Inflammatory macrophage treated with lipopolysaccharide for 1 hour (primary cell): Measurements from ENCODE around the gene RRAS2.
"Not testable (repeated sequence)": the region's sequence is repeated elsewhere in the genome, so short reads cannot be mapped to it uniquely, and the experiment has no call there.

Experiments
- DNase-seq, 2 donors: peaks; one replicate each; pipeline ENCODE4 v3.0.0-alpha.2; 2020 to 2022

Gene RRAS2

DNA sequence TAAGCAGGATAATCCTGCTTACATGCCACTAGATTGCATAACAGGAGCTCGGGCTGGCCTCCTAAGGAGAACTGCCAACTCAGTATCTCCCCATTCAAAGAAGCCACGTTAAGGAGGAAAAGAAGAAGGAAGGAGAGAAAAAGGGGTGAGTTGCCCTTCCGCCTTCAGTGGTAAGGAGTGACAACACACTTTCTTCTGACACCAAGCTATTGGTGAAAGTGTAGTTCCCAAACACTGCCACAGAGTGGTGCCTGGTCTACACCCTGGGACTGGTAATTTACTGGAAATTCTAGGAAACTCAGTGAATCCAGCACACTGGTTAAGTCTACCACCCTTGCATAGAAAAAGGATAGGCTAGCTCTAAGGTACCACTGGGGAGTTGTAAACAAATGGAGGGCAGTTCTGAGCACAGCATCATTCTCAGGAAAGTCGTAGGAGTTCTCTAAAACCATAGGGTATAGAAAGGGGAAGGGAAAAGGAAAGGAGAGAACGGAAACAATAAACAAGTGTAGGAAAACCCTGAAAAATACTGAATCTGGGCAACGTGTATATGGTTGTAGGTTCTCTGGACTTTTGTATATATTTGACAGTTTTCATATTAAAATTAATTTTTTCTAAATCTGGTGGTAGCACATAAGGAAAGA, 58.2 kb downstream of the RRAS2 start:
- DNase-seq, result peak; percentile 44 to 47

DNA sequence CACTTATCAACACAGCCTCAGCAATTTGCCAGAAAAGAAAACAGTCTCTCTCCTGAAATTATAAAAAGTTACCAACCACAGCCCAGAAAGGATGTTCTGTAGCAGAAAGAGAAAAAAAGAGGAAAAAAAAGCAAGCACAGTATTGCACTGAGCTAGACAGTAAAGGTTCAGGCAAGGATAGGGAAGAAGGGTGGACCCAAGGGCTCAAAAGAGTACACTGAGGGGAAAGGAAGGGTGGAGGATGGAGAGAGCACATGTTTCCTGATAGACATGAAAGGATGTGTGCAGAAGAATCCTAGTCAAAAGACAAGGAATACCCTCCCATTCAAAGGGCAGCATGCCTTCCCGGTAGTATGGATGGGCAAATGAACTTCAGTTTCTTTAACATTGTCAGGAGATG, 59.1 kb downstream of the RRAS2 start:
- no peak for DNase-seq

DNA sequence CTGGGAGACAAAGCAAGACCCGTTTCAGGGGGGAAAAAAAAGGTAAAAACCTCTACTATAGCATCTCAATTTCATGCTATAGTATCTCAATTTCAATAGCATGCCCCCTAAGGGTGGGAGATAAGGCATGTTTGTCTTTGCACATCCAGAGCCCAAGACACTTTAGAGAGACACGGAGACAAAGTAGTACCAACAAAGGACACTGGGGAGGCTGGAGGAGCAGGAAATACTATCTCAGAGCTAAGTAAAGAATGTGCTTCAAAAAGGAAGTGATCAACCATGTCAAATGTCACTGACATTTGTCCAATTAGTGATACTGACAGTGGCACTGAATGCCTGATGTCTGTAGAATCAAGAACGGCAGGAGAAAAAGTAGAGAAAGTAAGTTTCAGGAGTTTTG, 68.6 kb downstream of the RRAS2 start:
- no peak for DNase-seq

DNA sequence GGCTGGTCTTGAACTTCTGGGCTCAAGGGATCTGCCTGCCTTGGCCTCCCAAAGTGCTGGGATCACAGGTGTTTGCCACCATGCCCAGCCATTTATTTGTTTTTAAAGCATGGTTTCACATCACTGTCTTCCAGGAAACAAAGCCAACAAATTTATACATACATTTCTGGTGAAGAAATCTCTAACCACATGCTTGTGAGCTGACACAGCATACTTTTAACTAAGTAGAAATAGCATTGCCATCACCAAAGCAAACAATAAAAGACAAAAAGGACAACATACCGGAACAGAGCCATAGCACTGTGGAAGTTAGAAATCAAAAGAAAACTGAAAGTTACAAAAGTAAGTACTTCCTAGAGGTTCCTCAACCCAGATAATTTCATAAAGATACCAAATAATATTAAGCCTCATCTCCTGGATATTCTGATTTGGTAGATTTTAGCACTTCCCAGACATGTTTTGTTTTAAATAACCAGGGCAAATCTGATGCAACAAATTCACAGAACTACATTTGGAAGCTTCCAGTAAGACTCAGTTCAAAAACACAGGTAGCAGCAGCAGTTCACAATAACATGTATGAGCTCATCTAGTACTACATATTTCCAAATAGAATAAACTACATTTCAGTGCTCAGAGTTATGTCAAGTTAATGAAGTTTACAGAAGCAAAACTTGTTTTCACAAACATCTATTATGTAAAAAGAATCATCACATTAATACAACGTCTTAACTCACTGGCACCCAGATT, 70.6 kb downstream of the RRAS2 start:
- DNase-seq, result no peak

DNA sequence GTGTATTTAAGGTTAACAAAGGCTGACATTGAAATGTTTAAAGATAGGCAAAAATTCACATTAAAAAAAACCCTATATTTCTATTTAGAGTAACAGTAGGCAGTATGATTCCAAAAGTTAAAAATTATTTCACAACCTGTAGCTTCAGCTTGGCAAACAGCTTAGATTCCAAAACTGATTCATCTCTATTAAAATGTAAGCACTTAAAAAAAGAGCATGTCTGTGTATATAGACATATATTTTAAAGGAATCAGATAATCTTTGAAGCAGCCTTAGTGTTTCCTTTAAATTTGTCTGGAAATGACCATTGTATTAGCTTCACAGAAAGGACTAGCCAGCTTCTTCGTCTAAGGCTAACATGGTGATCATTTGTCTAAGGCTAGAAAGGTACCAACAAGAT, 80.1 kb downstream of the RRAS2 start:
- DNase-seq, result not testable (repeated sequence)

DNA sequence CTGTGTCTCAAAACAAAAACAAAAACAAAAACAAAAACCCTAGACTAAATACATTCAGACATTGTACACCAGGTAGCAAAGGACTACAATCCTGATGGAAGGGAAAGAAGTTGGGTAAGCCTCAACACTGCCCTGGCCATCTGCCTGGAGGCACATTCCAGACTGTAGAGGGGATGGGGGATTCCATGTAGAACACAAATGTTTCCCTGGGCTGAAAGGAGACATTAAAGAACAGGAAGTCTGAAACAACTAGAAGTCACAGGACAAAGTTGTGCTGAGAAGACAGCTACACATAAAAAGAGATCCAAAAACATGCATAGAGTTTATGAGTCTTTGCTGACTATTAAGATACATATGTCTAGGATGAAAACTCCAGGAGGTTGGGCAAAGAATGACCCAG, 83.9 kb downstream of the RRAS2 start:
- DNase-seq, result no peak

DNA sequence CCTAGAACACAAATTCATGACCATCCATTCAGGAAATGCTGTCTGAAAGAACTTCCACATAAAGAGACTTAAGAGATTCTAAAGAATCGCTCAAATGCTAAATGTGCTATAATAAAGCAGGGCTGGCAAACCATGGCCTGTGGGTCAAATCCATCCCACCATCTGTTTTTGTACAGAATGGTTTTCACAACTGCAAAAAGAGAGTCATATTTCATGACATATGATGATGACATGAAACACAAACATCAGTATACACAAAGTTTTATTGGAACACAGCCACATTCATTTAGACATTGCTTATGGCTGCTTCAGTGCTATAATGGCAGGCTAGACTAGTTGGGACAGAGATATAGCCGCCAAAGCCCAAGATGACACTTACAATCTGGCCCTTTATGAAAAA, 85.1 kb downstream of the RRAS2 start:
- DNase-seq, result no peak

DNA sequence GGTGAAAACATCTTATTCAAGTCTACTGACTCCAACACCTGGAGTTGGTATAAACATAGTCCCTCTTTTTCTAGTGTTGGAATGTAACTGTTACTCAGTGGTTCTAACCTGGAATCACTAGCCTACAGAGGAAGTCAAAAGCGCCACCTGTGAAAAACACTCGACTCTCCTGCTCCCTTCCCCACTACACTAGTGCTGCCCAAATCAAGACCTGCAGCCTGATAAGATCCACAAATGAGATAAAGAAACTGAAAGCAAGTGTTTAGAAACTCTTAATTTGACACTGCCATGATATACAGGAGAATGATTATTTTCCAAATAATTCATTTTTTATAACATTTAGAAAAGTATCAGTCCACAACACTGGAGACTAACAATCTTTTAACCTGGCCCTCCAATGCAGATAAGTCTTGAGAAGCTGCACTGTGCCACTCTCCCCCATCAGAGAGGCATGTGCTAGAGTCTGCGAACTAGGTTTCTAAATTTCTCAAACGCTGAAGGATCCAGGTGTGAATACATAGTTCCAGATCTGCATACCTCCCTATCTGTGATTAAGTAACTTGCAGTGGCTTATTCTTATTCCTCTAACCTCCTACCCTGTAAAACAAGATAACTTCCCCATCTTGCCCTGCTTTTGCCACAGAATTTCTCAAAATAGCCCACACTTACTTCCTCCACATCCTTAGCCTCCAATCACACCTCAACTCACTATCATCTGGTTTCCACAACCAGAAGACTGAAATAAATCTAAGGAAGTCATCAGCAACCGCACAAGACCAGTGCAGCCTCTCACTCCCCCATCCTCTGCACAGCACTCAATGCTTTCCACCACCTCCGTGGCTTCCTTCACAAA, 88.1 kb downstream of the RRAS2 start:
- peak; percentile 43 to 75 for DNase-seq

DNA sequence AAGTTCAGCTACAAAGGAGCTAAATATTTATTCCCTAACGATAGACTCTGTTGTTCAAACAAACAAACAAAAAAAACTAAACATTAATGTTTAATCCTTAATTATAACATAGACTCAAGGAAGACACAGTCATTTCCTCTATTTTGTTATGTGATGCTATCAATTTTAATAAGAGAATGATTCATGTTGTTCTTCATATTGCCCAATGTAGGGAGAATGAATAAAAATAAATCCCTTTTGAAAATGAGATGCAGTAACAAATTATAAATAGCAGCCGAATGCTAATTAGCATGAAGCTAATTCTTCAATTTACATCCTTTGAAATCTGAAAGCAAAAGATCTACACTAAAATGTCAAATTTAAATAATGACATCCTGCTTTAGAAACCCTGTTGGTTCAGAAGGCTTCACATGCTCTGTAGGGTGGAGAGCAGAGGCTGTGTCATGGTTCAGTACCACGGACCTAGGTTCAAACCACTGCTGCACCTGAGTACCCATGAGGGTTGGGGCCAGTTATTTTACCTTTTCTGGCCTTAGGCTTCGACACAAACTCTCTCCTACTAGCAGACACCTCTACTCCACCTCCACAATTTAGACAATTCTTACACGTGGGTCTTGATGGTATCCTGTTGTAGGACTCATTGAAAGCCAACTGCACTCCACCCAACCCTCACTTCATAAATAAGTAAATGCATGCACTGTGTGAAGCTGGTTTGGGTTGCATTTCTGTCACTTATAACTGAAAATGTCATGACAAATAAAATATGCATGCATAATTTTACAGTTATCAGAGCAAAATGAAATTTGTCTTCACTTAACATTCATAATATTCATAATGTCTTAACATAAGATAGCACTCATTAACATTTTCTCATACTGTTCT, 89.0 kb downstream of the RRAS2 start:
- DNase-seq, result no peak

DNA sequence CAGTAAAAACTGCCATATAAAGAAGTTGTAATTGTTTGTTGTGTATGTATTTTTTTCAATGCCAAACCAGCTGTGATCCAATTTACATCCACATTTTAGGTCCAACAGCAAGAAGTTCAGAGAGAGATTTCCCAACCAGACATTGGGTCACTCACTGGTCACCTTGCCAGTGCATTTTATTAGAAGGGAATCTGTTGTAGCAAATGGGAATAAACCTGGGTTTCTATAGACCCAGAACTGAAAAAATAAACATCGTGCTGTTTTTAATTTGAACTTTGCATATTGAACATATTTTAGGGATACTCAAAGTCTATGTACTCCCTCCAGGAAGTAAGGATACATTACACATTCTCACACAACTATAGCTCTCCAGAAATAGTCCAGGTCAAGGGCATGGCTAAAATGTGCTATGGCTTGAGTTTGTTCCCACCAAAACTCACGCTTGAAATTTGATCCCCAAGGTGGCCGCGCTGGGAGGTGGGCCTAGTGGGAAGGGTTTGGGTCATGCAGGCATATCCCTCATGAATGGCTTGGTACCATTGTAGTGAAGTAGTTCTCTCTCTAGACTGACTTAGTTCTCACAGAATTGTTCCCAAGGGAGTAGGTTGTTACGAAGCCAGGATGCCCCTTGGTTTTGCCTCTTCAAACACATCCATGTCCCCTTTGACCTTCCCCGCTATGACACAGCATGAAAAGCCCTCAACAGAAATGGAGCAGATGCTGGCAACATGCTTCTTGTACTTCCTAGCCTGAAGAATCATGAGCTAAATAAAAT, 90.9 kb downstream of the RRAS2 start:
- no peak for DNase-seq

DNA sequence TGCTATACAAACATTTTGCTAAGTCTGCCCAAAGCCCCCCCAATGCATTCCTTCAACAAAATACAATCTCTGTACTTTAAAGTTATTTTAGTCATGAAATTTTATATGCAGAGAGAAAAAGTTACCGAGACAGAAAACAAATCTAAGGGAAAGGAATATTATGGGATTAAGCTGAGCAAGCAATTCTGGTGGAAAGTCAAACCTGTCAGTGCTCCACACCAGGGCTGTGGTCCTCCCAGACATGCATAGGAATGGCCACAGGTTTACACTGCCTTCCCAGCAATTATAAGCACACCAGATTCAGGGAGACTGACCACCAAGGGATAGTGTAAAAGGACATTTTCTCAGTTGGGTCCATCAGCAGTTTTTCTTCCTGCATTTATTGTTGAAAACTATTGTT, 92.4 kb downstream of the RRAS2 start:
- DNase-seq, result no peak

DNA sequence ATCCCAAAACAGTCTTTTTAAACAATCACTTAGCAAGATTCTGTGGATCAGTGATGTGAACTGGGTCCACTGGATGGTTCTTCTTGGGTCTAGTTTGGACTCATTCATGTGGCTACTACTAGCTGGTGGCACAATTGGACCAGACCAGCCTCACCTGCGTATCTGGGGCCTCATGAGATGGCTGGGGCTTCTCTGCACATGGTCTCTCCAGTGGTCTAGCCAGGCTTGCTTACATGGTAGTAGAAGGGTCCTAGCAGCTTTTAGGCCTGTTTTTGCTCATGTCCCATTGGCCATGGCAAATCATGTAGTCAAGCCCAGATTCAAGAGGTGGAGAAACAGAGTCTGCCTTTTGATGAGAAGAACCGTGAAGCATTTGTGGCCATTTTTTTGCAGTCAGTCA, 94.0 kb downstream of the RRAS2 start:
- no peak for DNase-seq

DNA sequence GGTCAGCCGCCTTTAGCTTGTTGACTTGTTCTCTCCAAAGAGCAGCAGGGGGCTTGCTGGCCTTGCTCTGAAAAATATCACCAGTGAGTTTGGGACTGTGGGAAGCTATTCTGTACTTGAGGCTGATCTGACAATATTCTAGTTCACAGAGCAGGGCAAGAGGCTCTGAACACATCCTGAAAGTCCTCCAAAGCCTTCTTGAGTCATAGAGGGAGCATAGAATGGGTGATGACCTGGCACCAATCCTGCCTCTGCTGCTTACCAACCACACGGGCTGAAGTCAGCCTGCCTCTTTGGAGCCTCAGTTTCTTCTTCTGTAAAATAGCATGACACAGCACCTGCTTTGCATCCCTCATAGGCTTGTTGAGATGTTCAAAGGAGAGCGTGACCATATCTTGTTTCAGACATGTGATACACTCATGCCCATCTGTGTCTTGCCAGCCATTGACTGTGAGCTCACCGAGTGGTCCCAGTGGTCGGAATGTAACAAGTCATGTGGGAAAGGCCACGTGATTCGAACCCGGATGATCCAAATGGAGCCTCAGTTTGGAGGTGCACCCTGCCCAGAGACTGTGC, 96.6 kb downstream of the RRAS2 start:
- no peak for DNase-seq

DNA sequence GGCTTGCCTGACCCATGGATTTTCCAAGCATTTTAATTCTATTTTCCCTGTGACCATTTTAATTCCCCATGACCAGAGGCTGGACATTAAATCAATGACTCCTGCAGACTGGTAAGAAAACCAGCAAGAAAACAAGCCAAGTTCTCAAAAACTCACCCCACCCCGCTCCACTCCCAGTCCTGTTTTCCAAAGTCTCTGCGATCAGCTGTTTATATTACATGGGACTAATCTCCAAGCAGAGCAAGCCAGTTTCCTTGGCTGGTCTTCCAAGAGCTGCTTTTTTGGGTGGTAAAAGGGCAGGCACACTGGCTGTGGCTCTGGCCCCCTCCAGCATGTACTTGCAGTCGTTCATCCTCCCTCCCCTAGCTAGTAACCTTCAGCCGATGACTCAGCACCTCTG, 97.9 kb downstream of the RRAS2 start:
- DNase-seq, result no peak

DNA sequence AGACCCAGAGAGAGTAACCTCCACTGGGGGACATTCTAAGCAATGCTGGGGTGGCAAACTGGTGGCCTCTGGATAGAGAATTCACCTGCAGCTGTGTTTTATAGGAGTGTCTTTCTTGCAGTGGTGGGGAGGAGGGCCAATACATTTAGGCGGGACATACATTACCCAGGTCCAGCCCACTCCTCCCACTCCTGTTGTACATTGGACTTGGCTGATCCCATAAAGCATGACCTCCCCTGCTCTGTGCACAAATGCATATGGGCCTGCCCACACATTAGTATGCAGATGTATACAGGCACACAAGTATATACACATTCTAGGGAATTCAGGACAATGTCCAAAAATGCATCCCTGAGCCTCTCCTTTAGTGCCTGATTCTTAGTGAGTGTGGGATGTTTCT, 99.1 kb downstream of the RRAS2 start:
- no peak for DNase-seq

DNA sequence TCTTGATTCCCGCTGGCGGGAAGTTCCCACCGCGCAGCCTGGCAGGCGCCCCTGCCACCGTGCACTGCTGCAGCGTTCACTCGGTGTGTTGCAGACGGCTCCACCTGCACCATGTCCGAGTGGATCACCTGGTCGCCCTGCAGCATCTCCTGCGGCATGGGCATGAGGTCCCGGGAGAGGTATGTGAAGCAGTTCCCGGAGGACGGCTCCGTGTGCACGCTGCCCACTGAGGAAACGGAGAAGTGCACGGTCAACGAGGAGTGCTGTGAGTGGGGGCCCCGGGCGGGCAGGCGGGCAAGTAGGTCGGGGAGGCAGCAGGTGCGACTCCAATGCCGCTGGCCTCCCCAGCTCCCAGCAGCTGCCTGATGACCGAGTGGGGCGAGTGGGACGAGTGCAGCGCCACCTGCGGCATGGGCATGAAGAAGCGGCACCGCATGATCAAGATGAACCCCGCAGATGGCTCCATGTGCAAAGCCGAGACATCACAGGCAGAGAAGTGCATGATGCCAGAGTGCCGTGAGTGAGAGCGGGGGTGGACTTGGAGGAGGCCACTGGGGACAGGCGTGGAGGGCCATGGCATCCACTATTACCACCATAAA, 99.7 kb downstream of the RRAS2 start:
- DNase-seq, result no peak

DNA sequence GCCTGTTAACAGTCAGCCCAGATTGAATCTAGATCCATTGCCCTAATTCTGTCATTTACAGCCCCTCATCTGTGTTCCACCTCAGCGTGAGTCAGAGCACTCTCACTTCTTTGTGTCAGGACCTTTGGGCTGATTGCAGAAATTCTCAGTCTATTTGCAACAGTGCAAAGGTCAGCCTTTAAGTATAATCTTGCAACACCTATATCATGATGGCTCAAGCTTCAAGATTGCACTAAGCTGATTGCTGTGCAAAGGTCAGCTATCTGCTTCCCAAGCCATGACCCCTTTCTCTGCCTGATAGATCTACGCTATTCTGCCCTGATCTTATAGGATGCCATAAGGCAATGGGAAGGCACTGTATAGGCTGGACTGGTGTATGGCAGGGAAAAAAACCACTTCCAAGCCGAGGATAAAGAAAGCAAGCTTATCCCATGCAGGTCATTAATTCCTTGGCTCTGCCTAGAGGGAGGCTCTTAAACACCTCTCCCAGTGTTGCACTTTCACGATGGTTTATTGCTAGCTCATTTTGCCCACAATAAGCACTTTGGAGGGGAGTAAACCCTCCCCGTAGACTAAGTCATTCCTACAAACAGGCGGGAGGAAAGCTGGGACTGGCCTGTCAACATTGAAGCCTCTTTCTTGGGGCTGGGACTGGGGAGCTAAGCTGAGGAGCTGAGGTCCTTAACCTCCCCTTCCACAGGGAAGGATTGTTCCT, 100.6 kb downstream of the RRAS2 start:
- peak; percentile 27 to 71 for DNase-seq

DNA sequence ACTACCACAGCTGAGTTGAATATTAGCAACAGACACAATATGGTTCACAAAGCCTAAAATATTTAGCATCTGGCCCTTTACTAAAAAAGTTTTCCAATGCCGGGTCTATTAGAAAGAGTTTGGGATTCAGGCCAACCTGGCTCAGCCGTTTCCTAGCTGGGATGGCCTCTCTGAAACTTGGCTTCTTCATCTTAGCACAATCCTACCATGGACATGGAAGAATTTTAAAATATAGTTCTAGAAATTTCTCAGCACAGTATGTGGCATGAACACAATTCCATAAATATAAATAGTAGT, 103.8 kb downstream of the RRAS2 start:
- no peak for DNase-seq

DNA sequence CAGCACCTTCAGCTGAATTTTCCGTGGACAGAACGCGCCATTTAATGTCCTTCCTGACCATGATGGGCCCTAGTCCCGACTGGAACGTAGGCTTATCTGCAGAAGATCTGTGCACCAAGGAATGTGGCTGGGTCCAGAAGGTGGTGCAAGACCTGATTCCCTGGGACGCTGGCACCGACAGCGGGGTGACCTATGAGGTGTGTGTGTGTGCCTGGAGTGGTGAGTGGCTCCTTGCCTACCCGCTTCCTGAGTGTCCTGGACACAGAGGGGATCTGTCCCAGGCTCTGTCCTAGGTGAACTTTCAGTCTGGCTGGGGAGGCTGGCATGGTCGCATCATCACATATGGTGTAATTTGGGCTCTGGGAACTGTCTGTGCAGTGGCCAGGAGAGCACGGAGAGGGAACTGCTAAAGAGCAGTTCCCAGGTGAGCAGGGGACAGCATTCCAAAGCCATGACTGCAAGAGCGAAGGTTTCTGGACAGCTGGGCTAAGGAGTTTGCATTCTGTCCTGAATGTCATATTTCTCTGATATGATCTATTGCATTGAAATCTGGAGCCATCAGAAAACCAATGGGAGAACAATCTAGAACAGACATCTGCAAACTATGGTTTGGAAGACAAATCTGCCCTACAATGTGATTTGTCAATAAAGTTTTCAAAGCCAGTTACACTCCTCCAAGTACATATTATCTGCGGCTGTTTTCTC, 104.3 kb downstream of the RRAS2 start:
- DNase-seq, result no peak

DNA sequence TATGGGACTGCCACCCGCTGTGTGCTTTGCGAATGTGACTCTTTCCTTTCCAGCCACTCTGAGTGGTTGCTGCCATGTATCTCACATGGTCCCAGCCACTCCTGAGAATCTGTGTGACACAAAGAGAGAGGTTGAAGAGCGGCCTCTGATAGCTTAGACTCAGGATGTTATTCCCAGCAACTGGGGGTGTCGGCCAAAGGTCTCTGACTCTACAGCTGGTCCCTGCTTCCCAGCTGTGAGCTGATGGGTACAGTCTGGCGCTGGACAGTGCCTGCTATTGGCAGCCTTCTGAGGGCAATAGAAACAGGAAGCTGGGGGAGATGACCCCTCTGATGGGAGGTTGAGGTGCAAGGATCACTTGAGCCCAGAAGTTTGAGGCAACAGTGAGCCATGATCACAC, 105.1 kb downstream of the RRAS2 start:
- no peak for DNase-seq
